HPDE6-E6E7 (cell line): ENCODE results near the gene CDH13.
A peak's percentile ranks its signal among the peaks of the same experiment; 100 is the strongest.

Experiments used
- DNase-seq: peaks from one replicate; pipeline ENCODE4 v3.0.0; 2011; ENCODE audit warnings: missing footprints; ENCODE audit errors: extremely low spot score

Gene CDH13

DNA sequence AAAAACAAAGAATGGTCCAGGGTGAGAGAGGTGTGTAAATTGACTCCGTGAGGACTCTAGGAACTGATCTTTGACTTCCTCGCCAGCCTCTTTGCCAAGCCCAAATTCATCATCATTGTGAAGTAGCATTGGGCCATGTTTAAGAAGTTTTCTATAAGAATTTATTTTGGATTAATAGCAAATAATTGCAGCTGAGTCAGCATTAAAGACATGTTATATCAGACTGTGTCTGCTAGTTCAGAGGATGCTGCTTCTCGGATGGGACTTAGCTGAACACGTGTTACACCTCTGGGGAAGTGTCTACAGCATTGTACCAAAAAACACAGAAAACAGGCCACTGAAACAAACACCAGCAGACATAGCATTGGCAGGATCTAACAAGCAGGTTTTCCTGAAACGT, 366.6 kb downstream of the CDH13 start:
- DNase-seq = no peak

DNA sequence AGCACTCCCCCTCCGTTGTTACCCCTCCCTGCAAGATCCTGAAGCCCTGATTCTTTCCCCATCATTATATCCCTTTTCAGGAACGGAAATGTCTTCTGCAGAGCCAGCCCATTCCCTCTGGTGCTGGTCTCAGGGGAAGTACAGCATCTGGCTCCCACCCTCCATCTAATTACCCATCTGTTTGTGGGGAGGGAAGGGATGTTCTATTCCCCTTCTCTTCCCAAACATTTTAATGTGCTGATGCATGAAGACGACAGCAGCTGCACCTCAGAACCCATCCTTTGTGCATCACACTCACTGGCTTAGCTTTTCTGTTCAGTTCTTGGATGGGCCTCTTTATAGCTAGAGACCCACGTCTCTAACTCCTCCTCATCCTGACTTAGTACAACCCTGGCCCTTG, 367.2 kb downstream of the CDH13 start:
- no peak for DNase-seq

DNA sequence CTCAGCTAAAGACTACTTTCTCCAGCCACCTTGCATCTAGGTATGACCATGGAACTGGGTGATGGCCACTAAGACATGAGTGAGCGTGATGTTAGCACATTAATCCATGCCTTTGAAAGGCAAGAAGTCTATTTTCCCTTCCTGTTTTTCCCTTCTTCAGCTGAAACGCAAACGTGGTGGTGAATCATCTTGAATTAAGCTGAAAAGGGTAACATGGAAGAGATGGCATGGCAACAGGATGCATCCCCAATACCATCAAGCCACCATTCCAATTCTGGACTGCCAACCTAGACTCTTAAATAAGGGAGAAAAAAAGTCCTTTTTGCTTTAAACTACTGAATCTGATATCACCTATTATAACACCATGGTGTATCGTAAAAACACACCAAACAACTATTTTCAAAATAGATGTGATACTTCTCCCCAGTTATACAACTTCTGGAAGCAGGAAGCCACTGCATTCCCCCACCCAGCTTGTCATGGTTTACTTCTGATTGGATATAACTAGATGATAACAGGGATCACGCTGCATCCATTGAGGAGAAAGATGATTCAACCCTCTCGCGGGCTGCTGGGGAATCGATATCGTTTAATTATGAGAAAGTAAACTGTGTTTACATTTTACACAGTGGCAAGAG, 368.6 kb downstream of the CDH13 start:
- no peak for DNase-seq

DNA sequence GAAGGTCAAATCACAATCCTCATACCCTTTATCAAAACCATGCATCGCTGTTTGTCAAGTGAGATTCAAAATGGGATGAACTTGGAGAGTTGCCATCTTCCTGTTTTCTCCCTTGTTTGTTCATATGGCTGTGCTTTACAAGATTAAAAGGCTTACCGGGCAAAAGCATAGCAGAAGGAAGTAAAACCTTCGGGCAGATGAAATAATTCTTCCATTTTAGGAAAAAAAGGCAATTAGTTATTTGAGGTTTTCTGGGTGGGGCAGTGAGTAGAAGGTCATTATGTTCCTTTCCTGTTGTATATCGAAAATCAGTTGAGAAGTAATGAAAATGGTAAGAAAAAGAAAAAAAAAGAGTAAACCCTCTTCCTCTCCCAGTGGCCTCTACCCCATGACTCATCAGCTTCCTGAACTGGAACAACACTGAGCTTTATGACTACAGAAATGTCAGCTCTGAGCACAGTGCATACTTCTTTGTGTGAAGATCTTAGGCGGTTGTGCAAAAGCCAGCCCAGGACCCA, 369.2 kb downstream of the CDH13 start:
- peak; percentile 25 for DNase-seq

DNA sequence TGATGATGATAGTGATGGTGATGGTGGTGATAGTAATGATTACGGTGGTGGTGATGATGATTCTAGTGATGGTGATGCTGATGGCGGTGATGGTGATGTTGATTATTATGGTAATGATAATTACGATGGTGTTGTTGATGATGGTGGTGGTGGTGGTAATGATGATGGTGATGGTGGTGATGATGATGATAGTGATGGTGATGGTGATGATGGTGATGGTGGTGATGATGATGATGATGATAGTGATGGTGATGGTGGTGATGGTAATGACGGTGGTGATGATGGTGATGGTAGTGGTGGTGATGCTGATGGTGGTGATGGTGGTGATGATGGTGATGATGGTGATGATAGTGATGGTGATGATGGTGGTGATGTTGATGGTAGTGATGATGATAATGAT, 370.0 kb downstream of the CDH13 start:
- DNase-seq = no peak

DNA sequence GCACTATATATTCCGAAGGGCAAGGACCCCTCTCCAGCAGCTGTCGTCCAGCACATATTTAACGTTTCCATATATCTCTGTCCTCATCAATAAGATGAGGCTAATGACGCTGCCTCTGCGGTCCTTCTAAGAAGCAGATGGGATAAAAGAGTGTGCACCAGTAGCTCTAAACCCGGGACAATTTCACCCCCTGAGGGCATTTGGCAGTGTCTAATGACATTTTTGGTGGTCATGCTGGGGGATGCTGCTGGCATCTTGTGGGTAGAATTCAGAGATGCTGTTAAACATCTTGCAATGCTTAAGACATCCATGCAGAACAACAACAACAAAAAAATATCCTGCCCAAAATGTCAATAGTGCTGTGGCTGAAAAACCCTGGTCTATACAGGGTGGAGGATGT, 372.9 kb downstream of the CDH13 start:
- DNase-seq = no peak

DNA sequence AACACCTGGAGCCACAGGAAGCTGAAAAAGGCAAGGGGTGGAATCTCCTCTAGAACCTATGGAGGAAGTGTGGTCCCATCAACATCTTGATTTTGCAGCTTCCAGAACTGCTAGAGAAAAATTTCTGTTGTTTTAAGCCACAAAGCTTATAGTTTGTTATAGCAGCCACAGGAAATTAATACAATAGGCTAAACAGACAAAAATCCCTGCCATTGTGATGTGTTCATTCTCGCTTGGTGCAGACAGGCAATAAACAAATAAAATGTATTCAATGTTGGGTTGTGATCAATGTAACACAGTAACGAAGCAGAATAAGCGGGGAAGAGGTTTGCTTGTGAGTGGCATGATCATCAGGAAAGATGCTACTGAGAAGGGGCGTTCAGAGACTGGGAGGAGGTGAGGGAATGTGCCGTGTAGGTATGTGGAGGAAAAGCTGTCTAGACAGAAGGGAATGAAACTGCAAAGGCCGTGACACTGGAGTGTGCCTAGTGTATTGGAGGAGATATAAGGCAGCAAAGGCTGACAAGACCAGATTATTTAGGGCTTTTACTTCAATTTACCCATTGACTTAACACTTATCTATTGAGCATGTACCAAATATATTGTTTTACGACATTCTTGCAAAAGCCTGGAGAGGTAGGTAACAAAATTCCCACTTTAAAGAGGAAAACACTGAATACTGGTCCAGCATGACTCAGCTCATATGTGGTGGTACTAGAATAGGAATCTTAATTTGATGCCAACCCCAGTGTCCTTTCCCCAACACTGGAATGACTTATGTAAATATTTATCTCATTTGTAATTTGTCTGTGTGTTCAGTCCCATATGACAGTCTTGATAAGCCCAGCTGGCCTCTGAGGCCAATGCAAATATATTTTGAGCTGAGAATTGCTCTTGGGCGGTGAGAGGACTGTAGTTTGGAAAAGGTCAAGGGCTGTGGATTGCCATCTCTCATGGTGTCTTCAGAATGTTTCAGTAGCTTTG, 375.9 kb downstream of the CDH13 start:
- DNase-seq = no peak

DNA sequence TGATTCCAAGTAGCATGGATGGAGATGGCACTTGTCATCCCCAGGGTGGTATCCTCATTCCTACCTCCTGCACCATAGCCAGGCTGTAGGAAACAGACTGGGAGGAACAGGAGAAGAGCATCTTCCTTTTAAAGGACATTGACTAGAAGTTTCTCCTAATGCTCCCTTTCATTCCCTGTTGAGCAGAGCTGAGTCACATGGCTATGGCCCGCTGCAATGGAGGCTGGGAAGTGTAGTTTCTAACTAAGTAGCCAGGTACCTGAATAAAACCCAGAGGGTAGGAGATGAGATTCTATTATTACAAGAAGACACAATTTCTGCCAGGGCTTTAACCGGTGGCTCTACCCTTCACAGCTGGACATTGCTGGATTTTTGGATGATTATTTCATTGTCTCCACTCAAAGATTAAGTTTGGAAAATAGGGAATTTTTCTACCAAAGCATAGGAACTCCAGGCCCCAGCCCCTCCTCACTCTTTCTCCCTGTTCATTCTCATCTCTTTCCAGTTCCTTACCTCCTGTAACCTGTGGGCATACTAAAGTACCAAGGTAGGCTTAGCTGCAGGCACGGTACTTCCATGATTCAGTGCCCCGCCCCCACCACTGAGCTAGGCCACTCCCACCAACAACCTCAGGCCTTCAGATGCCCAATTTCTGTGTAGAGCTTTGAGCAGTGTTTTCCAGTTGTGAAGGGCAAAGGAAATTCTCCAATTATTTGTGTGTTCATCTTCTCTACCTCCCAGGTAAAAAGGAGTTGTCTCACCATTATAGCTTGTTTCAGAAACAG, 378.3 kb downstream of the CDH13 start:
- DNase-seq = no peak

DNA sequence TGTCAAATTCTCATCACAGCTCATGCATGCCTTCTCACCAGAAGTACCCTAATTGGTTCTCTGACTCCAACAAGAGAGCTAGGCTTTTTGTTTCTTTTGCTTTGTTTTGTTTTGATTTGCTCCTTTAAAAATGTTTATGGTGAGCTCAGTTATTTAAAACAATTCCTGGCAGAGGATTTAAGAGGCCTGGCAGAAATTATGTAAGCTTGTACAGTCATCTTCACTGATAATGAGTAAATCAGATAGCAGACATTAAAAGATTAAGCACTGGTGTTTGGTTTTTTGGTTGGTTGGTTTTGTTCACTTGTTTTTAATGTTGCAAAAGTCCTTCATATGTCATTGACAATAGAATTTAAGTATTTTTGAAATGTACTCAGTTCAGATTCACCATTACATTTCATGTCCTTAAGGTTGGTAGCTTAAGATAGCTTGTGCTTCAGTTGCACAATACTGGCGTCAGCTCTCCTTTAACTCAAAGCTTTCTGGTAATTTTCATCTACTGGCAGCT, 378.9 kb downstream of the CDH13 start:
- DNase-seq = no peak

DNA sequence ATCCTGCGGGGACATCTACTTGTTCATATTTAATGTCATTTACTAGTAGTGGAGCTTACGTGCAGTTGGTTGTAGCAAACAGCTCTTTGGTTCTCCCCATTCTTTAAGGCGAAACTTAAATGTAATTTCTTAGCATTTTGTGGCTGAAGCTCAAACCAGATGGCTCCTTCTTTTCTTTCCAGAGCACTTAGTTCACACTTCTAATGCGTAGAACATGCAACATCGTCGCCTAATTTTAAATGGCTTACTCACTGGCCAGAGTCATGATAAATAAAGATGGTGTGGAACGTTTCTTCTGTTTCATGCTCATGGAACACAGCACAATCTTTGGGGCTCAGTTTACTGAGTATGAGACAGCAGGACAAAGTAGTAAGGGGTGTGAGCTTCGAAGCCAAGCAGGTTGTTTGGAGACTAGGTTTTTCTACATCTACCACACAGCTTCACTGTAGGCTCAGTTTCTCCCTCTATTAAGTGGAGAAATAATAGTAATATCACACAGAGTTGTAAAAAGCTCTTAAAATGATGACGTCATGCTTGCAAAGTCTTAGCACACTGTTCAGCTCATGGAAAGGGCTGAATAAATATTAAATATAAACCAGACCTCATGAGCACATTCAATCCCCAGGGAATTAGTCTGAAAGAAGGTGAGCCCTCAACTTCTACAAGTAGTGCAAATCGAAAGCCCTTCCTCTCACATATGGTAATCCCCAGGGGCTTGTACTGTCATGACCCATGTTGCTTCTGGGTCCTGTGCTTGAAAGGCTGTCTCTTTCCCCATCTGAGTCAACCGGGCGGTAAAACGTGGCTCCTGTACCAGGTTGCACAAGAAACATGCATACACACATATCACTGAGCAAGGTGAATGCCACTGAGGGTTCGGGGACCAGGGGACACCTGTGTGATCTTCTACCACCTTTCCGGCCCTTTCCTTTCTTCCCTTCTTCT, 384.3 kb downstream of the CDH13 start:
- DNase-seq = no peak

DNA sequence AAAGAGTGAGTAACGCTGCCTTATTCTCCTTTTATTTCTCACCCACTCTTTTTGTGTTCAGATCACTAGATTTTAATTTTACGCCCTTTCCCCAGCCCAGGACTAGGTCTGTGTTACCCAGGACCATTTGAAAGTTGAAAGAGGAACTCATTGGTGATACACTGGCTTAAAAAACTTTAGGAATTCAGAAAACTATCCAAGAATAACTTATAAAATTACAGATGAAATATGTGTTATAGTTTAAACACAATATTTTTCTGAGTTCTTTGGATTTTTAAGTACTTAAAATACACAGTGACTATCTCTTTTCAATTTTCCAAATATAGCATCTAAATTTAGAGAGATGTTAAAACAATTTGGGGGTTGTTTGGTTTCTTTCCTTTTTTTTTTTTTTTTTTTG, 385.2 kb downstream of the CDH13 start:
- DNase-seq = no peak

DNA sequence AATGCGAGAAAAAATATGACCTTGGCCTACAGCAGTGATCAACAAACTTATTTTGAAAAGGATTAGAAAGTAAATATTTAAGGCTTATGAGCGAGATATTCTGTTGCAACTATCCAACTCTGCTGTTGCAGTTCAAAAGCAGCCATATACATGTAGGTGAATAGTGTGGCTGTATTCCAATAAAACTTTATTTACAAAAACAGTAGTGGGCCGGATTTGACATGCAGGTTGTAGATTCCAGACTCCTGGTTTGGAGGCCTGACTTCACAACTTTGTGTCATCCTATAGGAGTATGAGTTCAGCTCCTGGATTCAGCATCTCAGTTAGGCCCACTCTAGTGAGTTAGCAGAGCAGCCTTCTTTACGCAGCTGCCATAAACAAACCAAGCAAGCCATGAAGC, 386.3 kb downstream of the CDH13 start:
- no peak for DNase-seq

DNA sequence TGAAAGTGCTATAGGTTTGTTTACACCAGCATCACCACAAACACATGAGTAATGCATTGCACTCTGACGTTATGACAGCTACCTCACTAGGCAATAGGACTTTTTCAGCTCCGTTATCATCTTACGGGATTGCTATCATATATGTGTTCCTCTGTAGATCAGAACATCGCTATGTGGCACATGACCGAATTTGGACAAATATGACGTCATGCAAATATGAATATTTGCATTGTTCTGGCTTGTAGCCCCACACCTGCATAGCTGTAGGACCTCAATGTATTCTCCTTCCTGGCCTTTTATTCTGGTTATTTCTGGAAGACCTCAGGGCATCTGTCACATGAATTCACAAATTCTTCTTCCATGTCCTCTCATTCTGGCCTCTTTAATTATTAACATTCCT, 393.2 kb downstream of the CDH13 start:
- DNase-seq = no peak

DNA sequence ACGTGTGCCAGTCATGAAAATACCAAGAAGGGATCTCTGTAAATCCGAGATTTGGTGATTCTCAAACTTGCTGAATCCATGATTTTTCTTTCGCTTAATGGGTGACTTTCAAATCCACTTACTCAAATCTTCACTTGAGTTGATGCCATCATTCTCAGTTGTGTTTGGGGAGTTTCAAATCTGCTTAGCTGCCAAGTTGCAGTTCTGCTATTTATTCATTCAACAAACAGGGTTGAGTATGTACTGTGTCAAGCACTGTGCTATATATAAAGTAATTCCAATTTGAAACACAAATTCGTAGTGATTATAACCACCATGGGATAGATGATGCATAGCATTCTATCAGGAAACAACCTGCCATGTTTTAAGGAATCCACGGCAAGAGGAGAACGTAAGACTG, 394.3 kb downstream of the CDH13 start:
- DNase-seq = no peak

DNA sequence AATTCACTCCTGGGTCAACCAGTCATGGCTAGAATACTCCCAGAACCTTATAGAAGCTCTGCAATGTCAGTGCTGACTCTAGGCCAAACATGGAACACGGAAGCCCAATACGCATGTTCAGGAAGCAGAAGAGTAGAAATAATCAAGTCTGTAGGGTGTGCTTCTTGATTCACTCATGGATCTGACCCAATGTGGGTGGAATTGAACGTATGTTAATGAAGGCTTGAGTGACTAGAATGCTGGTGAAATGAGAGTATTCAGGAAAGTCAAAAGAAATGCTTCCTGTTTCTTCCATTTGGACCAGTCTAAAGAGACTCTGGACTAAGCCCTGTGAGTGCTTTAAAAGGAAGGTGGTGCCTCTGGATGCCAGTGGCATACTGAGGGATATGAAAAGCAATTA, 395.0 kb downstream of the CDH13 start:
- DNase-seq = no peak

DNA sequence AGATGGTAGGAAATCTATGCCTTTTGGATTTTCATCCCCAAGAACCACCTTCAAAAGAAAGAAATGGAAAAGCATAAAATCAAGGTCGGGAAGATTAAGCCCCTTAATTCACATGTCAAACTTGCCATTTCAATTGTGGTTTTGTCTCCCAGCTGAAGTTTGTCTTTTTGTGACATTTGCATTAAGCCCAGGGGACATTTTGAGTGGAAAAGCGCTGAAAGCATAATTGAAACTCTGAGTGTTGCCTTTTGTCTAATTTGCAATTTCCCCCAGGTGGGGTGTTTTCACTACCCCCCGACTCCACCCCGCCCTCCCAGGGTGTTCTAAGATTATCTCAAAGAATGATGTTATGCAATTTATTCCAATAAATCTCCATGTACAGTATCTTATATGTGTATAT, 396.2 kb downstream of the CDH13 start:
- DNase-seq = no peak

DNA sequence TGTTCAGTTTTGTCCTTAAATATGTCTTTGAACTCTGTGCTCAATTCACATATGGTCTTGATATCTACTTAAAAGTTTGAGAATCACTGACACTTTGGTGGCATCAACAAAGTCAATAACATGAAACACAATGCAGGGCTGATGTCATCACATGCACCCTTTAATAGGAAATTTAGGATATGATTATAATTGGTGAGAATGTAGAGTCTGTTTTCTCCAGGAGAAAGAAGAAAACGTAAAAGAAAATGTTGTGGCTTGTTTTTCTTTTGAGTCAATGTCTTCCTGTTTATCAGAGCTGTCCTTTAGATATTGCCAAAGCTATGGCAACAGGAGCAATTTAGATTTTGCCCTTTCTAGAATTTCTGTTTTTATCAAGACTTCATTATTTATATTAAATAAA, 396.9 kb downstream of the CDH13 start:
- no peak for DNase-seq

DNA sequence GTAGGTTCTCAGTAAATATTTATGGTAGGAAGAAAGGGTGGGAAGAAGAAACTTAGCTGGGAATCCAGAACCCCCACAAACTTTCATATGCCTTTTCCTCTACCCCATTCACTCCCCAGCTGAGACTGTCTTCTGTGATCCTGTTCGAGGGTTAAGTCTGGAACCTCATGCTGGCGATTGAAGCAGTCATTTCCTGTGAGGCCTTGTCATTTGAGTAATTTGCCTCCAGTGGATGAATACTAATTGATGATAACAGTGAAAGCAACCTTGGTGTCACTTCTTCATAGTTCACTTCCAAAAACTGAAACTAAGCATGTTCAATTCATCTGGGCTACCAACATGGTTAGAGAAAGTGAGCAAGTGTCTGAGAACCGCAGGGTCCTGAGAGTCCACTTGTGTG, 401.2 kb downstream of the CDH13 start:
- DNase-seq = no peak

DNA sequence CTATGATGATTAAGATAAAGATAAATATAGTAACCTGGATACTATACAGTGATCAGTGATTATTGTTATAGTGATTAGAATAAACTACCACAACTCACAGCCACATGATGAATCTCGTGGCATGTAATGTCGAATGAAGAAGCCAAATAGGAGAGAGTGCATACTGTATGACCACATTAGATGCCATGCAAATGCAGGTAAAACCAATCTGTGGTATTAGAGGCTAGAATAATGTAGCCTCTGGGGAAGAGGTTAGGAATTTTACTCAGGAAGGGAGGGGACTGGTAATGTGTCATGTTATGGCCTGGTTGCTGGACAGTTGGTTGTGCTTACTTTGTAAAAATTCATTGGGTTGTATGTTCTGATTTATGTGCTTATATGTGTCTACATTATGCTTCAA, 402.7 kb downstream of the CDH13 start:
- DNase-seq = no peak

DNA sequence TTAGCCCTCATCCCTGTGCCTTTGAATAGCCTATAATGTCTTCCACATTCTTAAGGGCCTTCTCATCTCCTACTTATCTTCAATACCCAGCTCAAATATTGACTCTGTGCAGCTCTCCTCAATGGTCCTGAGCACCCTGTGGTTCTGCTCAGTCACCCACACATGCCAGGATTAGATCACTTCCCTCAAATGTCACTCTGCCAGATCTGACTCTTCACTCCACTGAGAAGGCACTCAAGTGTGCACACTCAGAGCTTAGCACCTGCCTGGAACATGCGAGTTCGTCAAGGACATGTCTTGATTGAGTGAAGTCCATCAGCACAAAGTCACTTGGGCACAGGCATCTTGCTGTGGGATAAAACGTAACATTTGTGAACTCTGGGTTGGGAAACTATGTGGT, 404.8 kb downstream of the CDH13 start:
- no peak for DNase-seq

DNA sequence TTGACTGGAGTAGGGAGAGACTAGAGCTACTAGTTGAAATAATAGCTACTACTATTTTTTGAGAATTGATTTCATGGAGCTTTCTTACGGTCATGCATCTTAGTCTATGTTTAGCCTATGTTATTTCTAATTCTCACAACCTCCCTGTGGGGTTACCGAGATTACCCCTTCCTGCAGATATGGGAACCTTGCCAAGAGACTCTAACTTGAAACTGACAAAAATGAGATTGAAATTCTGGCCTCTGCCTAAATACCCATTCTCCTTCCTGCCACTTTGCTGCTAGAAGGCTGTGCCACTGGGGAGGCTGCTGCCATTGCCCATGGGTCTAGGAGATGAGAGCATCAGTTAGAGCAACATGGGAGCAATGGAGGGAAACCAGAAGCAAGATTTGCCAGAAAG, 410.3 kb downstream of the CDH13 start:
- no peak for DNase-seq
